Neural progenitor cell (in vitro differentiated cells): ENCODE measurements around the gene SEMA7A. TPM values are rescaled to one million over a fixed set of nuclear protein-coding genes. Genes with fewer than 3 reads are reported as not detected.
A peak's percentile ranks its signal among the peaks of the same experiment; 100 is the strongest.

Experiments
- DNase-seq: peaks from one replicate; pipeline ENCODE4 v3.0.0-alpha.2; 2016; ENCODE audit warnings: low spot score
- H2AFZ ChIP-seq: fragments of 200-600 bp; sonication (generic); replicated peaks from 2 replicates; pipeline ENCODE4 v1.6.1; 2016; ENCODE audit warnings: antibody characterized with exemption
- H3F3A ChIP-seq: fragments of 200-600 bp; sonication (generic); 2 replicates; pipeline ENCODE4 v1.6.1; 2016; ENCODE audit warnings: antibody characterized with exemption, low read depth
- H3K27ac ChIP-seq: fragments of 200-600 bp; sonication (generic); 2 replicates; pipeline ENCODE4 v1.5.1; 2016; ENCODE audit warnings: mild to moderate bottlenecking
- H3K27me3 ChIP-seq: fragments of 200-600 bp; sonication (generic); 2 replicates; pipeline ENCODE4 v1.6.1; 2016; ENCODE audit warnings: mild to moderate bottlenecking, moderate library complexity
- H3K36me3 ChIP-seq: fragments of 200-600 bp; sonication (generic); 2 replicates; pipeline ENCODE4 v1.5.1; 2016
- H3K4me1 ChIP-seq: fragments of 200-600 bp; sonication (generic); 2 replicates; pipeline ENCODE4 v1.6.1; 2016; ENCODE audit warnings: mixed run types
- H3K4me2 ChIP-seq: fragments of 200-600 bp; sonication (generic); 2 replicates; pipeline ENCODE4 v1.6.1; 2016
- H3K4me3 ChIP-seq: fragments of 200-600 bp; sonication (generic); 2 replicates; pipeline ENCODE4 v1.5.1; 2016
- H3K79me2 ChIP-seq: fragments of 200-600 bp; sonication (generic); 2 replicates; pipeline ENCODE4 v1.6.1; 2016; ENCODE audit warnings: low read depth
- H3K9ac ChIP-seq: fragments of 200-600 bp; sonication (generic); 2 replicates; pipeline ENCODE4 v1.6.1; 2016
- H3K9me3 ChIP-seq: fragments of 200-600 bp; sonication (generic); 2 replicates; pipeline ENCODE4 v1.5.1; 2016; ENCODE audit warnings: low read depth
- H4K20me1 ChIP-seq: fragments of 200-600 bp; sonication (generic); 2 replicates; pipeline ENCODE4 v1.6.1; 2016; ENCODE audit warnings: low read depth
- H3K27ac Mint-ChIP-seq: 3 replicates; pipeline ENCODE4 v1.8.0; 2021; ENCODE audit warnings: mixed read lengths
- H3K27me3 Mint-ChIP-seq: 2 replicates; pipeline ENCODE4 v1.8.0; 2022; ENCODE audit warnings: low read depth, mild to moderate bottlenecking, inconsistent platforms, moderate library complexity, mixed read lengths; ENCODE audit not compliant: insufficient read depth
- H3K36me3 Mint-ChIP-seq: 3 replicates; pipeline ENCODE4 v1.8.0; 2021; ENCODE audit warnings: mixed read lengths
- H3K4me1 Mint-ChIP-seq: 3 replicates; pipeline ENCODE4 v1.8.0; 2021; ENCODE audit warnings: mixed read lengths
- H3K4me3 Mint-ChIP-seq: 3 replicates; pipeline ENCODE4 v1.8.0; 2021; ENCODE audit warnings: mild to moderate bottlenecking, moderate library complexity, mixed read lengths
- H3K9me3 Mint-ChIP-seq: 3 replicates; pipeline ENCODE4 v1.8.0; 2020; ENCODE audit warnings: mixed read lengths
- CTCF ChIP-seq: fragments of 200-600 bp; sonication (generic); IDR thresholded peaks from 2 replicates; pipeline ENCODE4 v1.5.1; 2017; ENCODE audit warnings: antibody characterized with exemption, mild to moderate bottlenecking
- EZH2 ChIP-seq: fragments of 200-600 bp; sonication (generic); IDR thresholded peaks from 2 replicates; pipeline ENCODE4 v1.6.1; 2017; ENCODE audit warnings: antibody characterized with exemption, mild to moderate bottlenecking, moderate library complexity
- EZH2phosphoT487 ChIP-seq: fragments of 200-600 bp; sonication (generic); IDR thresholded peaks from 2 replicates; pipeline ENCODE4 v1.6.1; 2017; ENCODE audit warnings: antibody characterized with exemption
- total RNA-seq: library from RNA; depleted of rRNA; stranded (reverse); fragments of >200 nt; gene quantifications from 2 replicates; pipeline ENCODE4 v1.2.3, GENCODE V29; 2015; ENCODE audit warnings: low replicate concordance

The SEMA7A gene
- total RNA-seq, 1 donor from 2014 or later, result 3.5 TPM

- H3K27ac ChIP-seq, result no peak overlapping the region
- H3K9ac ChIP-seq, result no peak overlapping the region
- no peak overlapping the region for H3K4me3 ChIP-seq
- H3K79me2 ChIP-seq, result no peaks in the 10 kb centered on the region
- H3K27me3 ChIP-seq, result no peaks in the 10 kb centered on the region
- H3F3A ChIP-seq, result no peaks in the 10 kb centered on the region
- H3K36me3 Mint-ChIP-seq, result no peaks in the 10 kb centered on the region
- no peak for DNase-seq
- peaks cover 41% of the 10 kb centered on the region for H3K4me1 Mint-ChIP-seq
- no peaks in the 10 kb centered on the region for H3K36me3 ChIP-seq
- no peaks in the 10 kb centered on the region for H3K9me3 Mint-ChIP-seq
- H2AFZ ChIP-seq, result no peak overlapping the region
- peak overlapping the region; percentile 9 for H3K27ac Mint-ChIP-seq
- H4K20me1 ChIP-seq, result no peaks in the 10 kb centered on the region
- no peak overlapping the region for H3K4me2 ChIP-seq
- H3K4me1 ChIP-seq, result peaks cover 19% of the 10 kb centered on the region
- peak overlapping the region; percentile 9 for H3K4me3 Mint-ChIP-seq
- H3K27me3 Mint-ChIP-seq, result peaks cover 17% of the 10 kb centered on the region
- H3K9me3 ChIP-seq, result no peaks in the 10 kb centered on the region
- TF ChIP-seq EZH2 (no peak), CTCF (no peak), EZH2phosphoT487 (no peak)
Measured at GRCh38 chr15:74408815-74409214, 24.9 kb downstream of the SEMA7A start.

DNA sequence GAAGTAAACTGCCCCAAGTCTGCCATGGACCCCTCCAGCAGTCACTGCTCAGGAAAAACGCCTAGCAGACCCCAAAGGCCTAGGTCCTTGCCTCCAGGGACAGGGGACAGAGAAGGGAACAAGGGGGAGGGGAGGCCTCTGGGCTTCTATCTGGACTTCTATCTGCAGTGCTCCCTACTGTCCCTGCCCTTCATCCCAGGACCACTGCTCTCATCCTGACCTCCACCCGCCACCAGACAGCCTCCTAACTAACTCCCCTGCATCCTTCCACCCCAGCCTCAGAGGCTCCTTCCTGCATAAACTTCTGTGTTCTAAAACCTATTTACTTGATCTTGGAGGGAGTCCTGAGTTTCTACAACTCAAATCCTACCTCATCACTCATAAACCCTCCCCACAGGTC, 25.4 kb downstream of the SEMA7A start:
- H3K9ac ChIP-seq, result no peak overlapping the region
- Mint-ChIP-seq H3K27ac (peak overlapping the region; percentile 9), H3K4me3 (peak overlapping the region; percentile 9), H3K27me3 (peaks cover 19% of the 10 kb centered on the region), H3K36me3 (no peaks in the 10 kb centered on the region), H3K9me3 (no peaks in the 10 kb centered on the region), H3K4me1 (peaks cover 44% of the 10 kb centered on the region)
- no peaks in the 10 kb centered on the region for H3K36me3 ChIP-seq
- TF ChIP-seq EZH2phosphoT487 (no peak), EZH2 (no peak), CTCF (no peak)
- H3K27ac ChIP-seq, result no peak overlapping the region
- H3K4me3 ChIP-seq, result no peak overlapping the region
- DNase-seq, result no peak
- no peaks in the 10 kb centered on the region for H3K27me3 ChIP-seq
- no peaks in the 10 kb centered on the region for H4K20me1 ChIP-seq
- no peak overlapping the region for H2AFZ ChIP-seq
- no peaks in the 10 kb centered on the region for H3F3A ChIP-seq
- peaks cover 19% of the 10 kb centered on the region for H3K4me1 ChIP-seq
- H3K9me3 ChIP-seq, result no peaks in the 10 kb centered on the region
- H3K4me2 ChIP-seq, result no peak overlapping the region
- no peaks in the 10 kb centered on the region for H3K79me2 ChIP-seq

- Mint-ChIP-seq H3K27ac (peak overlapping the region; percentile 84), H3K9me3 (no peaks in the 10 kb centered on the region), H3K36me3 (no peaks in the 10 kb centered on the region), H3K4me3 (peak overlapping the region; percentile 39), H3K27me3 (peaks cover 21% of the 10 kb centered on the region), H3K4me1 (peaks cover 44% of the 10 kb centered on the region)
- Histone ChIP-seq H3F3A (no peaks in the 10 kb centered on the region), H3K4me3 (no peak overlapping the region), H3K4me2 (peak overlapping the region; percentile 4), H3K27me3 (no peaks in the 10 kb centered on the region), H2AFZ (peak overlapping the region; percentile 39), H3K79me2 (no peaks in the 10 kb centered on the region), H3K9me3 (no peaks in the 10 kb centered on the region), H3K9ac (no peak overlapping the region), H4K20me1 (no peaks in the 10 kb centered on the region), H3K27ac (no peak overlapping the region), H3K36me3 (no peaks in the 10 kb centered on the region), H3K4me1 (peaks cover 19% of the 10 kb centered on the region)
- DNase-seq, result peak; percentile 79
- TF ChIP-seq EZH2 (no peak), CTCF (no peak), EZH2phosphoT487 (no peak)
Measured at GRCh38 chr15:74406992-74407705, 26.6 kb downstream of the SEMA7A start.
